Fibroblast of lung (primary cell): ENCODE data around the gene SCGB1C1.

Experiments used
- EZH2 ChIP-seq: IDR thresholded peaks from 2 replicates; pipeline ENCODE4 v1.5.1; 2012; ENCODE audit warnings: low read length, control low read depth, mild to moderate bottlenecking; ENCODE audit errors: missing control alignments
- TF ChIP-seq, protein P1 (sequence below), 2 donors: IDR thresholded peaks in 1 of 2; conservative IDR thresholded peaks in 1 of 2; 1 replicate in 1 of 2; 2 replicates in 1 of 2; pipeline ENCODE4 v1.5.1; 2011 to 2012; ENCODE audit warnings: low read length in 2 of 2, control low read depth in 1 of 2, inconsistent platforms in 1 of 2, low read depth in 1 of 2, mild to moderate bottlenecking in 1 of 2

DNA sequence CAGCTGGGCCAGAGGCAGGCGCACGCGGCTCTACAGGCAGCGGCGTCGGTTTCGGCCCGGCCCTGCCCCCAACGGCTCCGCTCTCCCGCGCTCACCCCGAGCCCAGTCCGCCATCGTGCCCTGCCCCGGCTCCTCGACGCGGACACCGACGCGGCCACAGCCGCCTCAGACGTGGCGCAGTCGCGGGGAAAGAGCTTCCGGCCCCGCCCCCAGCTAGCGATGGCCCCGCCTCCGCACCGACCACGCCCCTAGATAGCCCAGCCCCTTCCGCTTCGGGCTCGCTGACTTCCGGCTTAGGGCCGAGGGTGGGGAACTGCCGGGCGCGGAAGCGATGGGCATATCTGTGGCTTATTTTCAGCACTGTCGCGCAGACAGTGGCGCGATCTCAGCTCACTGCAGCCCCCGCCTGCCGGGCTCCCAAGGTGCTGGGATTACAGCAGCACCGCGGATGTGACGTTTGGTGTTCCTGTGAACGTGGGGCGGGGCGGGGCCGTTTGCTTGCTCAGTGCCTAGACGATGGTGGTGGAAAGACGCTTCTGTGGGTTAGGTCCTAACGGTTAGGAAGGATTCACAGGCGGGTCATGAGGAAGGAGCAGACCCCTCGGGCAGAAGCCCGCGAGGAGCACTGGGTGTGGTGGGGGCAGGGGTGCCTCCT lies 14.5 kb downstream of the SCGB1C1 start, which contains the start of the genes BET1L and RIC8A:
- TF ChIP-seq EZH2, result no peak
- TF ChIP-seq, protein P1, sequence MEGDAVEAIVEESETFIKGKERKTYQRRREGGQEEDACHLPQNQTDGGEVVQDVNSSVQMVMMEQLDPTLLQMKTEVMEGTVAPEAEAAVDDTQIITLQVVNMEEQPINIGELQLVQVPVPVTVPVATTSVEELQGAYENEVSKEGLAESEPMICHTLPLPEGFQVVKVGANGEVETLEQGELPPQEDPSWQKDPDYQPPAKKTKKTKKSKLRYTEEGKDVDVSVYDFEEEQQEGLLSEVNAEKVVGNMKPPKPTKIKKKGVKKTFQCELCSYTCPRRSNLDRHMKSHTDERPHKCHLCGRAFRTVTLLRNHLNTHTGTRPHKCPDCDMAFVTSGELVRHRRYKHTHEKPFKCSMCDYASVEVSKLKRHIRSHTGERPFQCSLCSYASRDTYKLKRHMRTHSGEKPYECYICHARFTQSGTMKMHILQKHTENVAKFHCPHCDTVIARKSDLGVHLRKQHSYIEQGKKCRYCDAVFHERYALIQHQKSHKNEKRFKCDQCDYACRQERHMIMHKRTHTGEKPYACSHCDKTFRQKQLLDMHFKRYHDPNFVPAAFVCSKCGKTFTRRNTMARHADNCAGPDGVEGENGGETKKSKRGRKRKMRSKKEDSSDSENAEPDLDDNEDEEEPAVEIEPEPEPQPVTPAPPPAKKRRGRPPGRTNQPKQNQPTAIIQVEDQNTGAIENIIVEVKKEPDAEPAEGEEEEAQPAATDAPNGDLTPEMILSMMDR (conservative IDR thresholded peaks at IDR 0.05 in 1 of 2, IDR thresholded peaks at IDR 0.05 in 1 of 2; ENCODE audit: low read depth in 1 of 2, low read length in 2 of 2), result no peak
